ENCODE results near the gene FOXO6. TPM values are rescaled to one million over a fixed set of nuclear protein-coding genes. Genes with fewer than 3 reads are reported as not detected.

FOXO6 gene
- total and polyA plus RNA-seq, 9 of the 15 experiments (the other 6 are each of a cell fraction or from before 2014, with no cell fraction given): 0.04 to 0.31 (median 0.12) TPM; not detected in 5

GRCh38 chr1:41342774-41343355 is 18.4 kb upstream of the FOXO6 start (continued):
- TF ChIP-seq STAT6 (CRISPR knock-in tag; IDR thresholded peaks at IDR 0.05) (no peak), ATF7 (IDR thresholded peaks at IDR 0.05) (peak; percentile 31; the same call in 1 of the 2 replicates), HMG20B (CRISPR knock-in tag; IDR thresholded peaks at IDR 0.05) (no peak)

- Histone ChIP-seq H3K27me3 (ENCODE audit: control insufficient read depth in 2 of 2, insufficient read depth in 2 of 2, low read length in 2 of 2) (peaks cover 0 to 7% of the 10 kb centered on the region in 2 experiments; a peak in 2 of 5 replicates), H3K27ac (ENCODE audit: extremely low read depth, low read depth, low read length) (no peak overlapping the region), H4K20me1 (replicated peaks; ENCODE audit: control insufficient read depth, insufficient read depth, low read length) (no peaks in the 10 kb centered on the region), H3K4me1 (replicated peaks in 1 of 2; ENCODE audit: control insufficient read depth in 2 of 2, insufficient read depth in 2 of 2, low read length in 2 of 2) (peaks cover 0 to 4% of the 10 kb centered on the region in 2 experiments; a peak in 3 of 5 replicates), H3K9me3 (replicated peaks; ENCODE audit: control insufficient read depth, insufficient read depth, low read depth, low read length) (no peaks in the 10 kb centered on the region), H3K79me2 (ENCODE audit: control insufficient read depth, insufficient read depth, low read length) (no peaks in the 10 kb centered on the region), H3K9ac (ENCODE audit: insufficient read depth in 1 of 2, low read depth in 2 of 2, low read length in 2 of 2) (no peak overlapping the region), H3K9me1 (ENCODE audit: control insufficient read depth, insufficient read depth, low read length) (no peaks in the 10 kb centered on the region), H3K4me2 (ENCODE audit: insufficient read depth, low read length) (no peak overlapping the region), H2AFZ (ENCODE audit: low read depth, low read length) (no peak overlapping the region), H3K4me3 (no peak overlapping the region), H3K36me3 (ENCODE audit: control insufficient read depth, insufficient read depth, low read length) (no peaks in the 10 kb centered on the region)
- DNase-seq (ENCODE audit: extremely low read depth in 1 of 4, low spot score in 3 of 4): no peak
- in situ Hi-C loops (cut with MboI) (no loop called here), intact Hi-C loops (cut with micrococcal nuclease) (no loop called here)
- FAIRE-seq: no peak
- WGBS (ENCODE audit: insufficient coverage, low coverage, missing lambda C conversion rate): 9% methylated on average over 17 of the region's 17 CpGs
- ChIA-PET POLR2A (interaction anchor here (0.9 to 1.3 kb wide), 2 partner anchors 17 to 18 kb away, joined by 3 to 5 read pairs; no protein-coding TSS in a partner anchor), CTCF (ENCODE audit: low intra/inter-chr PET ratio) (no interaction called here)
- TF ChIP-seq ID3 (CRISPR knock-in tag; IDR thresholded peaks at IDR 0.05) (no peak), ID3 (tag; IDR thresholded peaks at IDR 0.05) (0 out of 2 replicates have a peak, but pooled peaks have one; percentile 25), ZNF121 (CRISPR knock-in tag; conservative IDR thresholded peaks at IDR 0.05) (no peak)
- BruUV-seq (replicated peaks): no TSS peak
- ATAC-seq: peak; percentile 16; the same call in 1 of the 3 replicates
Observed at GRCh38 chr1:41343790-41344699, 17.2 kb upstream of the FOXO6 start.

Measured in K562 (cell line).